NCI-H526 (cell line): ENCODE results near the gene PRR29.

Experiments
- DNase-seq, 2 experiments: peaks; one replicate each; lab custom pipeline; 2025; lab: John Stamatoyannopoulos, UW

PRR29 gene

GRCh38 chr17:64042700-64043485 is 44.7 kb downstream of the PRR29 start:
- DNase-seq, result no peak

DNA sequence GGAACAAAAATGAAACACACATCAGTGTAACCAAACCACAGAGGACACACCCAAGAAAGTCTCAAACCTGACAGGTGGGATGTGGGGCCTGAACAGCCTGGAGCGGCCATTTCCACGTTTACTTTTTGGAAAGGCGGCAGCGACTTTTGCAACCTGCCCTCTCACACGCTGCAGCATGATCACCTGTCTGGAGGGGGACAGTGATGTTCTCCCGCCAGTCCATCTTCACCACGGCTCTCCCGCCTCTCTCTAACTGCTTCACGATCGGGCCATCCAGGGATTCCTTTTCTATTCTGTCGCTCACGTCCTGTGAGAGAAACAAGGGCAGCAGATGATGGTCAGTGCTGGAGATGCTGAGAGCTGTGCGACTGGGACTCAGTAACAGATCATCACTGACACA is 47.0 kb downstream of the PRR29 start:
- no peak for DNase-seq

- no peak for DNase-seq
Observed at GRCh38 chr17:64048805-64049204, 50.7 kb downstream of the PRR29 start.

- DNase-seq, result no peak
Observed at GRCh38 chr17:64051153-64051552, 53.0 kb downstream of the PRR29 start.

DNA sequence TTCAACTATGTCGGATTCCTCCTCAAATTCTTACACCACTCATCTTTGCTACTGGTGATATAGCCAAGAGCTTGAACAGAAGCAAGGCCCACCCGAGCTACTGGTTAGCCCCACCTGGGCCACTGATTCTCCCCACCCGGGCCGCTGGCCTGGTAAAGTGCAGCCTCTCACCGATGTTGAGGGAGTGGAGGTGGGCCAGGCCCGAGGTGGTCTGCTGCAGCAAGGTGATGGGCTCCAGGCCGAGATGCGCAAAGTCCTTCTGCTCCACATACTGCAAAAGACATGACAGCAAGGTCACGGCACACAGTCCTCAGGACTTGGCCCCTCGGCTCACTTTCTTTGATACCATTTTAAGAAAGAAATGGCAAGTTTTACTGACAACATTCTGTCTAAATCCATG is 55.0 kb downstream of the PRR29 start:
- DNase-seq, result no peak
